Measurements from ENCODE around the gene FAM162B.
A peak's percentile ranks its signal among the peaks of the same experiment; 100 is the strongest.

FAM162B gene

DNA sequence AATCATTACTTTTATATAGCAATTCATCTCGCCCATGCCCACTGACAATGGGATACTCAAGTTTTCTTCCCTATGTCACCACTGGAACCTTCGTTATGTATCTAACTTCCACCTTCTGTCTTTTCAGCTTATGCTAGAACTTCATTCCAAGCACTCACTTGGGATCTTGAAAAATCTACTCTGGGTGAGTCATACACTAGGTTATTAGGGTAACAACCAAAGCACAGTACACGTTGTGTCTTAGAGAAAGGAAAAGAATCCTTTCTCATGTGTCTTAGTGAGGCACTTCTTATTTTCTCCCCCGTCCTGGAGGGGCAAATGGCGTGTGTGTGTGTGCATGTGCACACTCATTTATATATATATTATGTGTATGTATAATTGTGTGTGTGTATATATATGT lies 18.3 kb upstream of the FAM162B start:
- TF ChIP-seq, protein P1, sequence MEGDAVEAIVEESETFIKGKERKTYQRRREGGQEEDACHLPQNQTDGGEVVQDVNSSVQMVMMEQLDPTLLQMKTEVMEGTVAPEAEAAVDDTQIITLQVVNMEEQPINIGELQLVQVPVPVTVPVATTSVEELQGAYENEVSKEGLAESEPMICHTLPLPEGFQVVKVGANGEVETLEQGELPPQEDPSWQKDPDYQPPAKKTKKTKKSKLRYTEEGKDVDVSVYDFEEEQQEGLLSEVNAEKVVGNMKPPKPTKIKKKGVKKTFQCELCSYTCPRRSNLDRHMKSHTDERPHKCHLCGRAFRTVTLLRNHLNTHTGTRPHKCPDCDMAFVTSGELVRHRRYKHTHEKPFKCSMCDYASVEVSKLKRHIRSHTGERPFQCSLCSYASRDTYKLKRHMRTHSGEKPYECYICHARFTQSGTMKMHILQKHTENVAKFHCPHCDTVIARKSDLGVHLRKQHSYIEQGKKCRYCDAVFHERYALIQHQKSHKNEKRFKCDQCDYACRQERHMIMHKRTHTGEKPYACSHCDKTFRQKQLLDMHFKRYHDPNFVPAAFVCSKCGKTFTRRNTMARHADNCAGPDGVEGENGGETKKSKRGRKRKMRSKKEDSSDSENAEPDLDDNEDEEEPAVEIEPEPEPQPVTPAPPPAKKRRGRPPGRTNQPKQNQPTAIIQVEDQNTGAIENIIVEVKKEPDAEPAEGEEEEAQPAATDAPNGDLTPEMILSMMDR (IDR thresholded peaks at IDR 0.05; ENCODE audit: low read depth, low read length), result no peak
- in situ Hi-C loops (cut with HindIII; ENCODE audit: low sequenced_read_pairs), result no loop called here
- peak; percentile 34 for DNase-seq (ENCODE audit: low read depth, low spot score)
- no peak overlapping the region for H3K4me3 ChIP-seq (ENCODE audit: low read depth, low read length)

DNA sequence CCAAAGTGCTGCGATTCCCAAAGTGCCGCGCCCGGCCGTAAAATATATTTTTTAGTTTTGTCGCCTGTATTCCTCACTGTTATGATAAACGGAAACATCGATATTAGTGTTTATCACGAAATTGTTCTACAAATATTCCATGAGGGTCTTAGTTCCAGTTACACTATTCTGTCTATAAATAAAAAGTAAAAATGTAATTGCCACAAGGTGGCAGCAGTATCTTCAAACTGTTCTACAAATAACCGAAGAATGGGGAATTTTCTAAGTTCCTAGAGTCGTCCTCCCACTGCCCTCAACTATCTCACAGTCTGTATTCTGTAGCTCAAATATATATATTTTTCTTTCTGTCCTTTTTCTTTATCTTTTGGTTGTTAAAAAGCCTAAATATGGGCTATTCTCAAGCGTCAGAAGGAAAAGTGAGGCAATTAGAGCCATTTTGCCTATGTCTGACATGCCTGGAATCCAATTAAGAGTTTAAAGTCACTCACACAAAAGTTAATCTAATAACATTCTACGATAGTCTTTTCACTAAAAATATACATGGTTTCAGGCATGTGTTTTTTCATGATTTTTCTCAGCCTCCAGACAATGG lies 14.2 kb upstream of the FAM162B start:
- no peak overlapping the region for H3K4me3 ChIP-seq (ENCODE audit: low read depth, low read length)
- TF ChIP-seq, protein P1 (IDR thresholded peaks at IDR 0.05; ENCODE audit: low read depth, low read length), result peak; percentile 33
- peak; percentile 59 for DNase-seq (ENCODE audit: low read depth, low spot score)
- in situ Hi-C loops (cut with HindIII; ENCODE audit: low sequenced_read_pairs), result no loop called here

DNA sequence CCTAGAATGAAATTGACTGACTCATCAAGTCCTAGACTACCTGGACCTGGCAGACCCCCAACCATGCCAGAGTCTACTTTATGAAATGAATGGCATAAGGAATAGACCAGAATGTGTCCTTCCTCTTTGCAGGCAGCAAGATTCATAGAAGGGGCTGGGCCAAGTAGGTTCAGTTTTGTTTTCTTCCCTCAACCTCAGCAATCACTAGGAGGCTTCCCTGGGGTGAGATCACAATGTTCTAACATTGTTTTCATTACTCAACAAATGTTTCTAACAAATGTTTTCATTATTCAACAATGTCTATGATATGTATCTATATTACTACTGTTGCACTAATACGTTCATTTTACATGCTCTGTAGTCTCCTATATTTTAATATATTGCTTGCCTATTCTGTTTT lies 8.4 kb upstream of the FAM162B start:
- DNase-seq (ENCODE audit: low read depth, low spot score), result peak; percentile 17
- no peak overlapping the region for H3K4me3 ChIP-seq (ENCODE audit: low read depth, low read length)
- TF ChIP-seq, protein P1 (IDR thresholded peaks at IDR 0.05; ENCODE audit: low read depth, low read length), result no peak
- in situ Hi-C loops (cut with HindIII; ENCODE audit: low sequenced_read_pairs), result no loop called here

DNA sequence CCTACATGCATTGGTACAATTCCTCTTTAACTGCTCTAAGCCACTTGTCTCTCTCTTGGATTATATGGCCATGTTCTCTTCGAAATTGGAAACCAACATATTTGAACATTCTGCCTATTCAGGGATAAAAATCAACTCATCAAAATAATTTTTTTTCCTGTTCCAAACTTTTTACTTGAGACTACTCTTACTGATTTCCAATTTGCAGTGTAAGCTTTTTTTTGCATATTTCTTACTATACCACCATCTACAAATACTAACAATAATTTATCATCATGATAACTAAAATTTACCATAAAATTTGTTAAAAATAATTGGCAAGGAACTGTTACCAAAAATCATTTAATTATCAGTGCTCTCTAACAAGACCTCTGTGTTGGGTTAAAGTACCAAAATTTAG lies 6.9 kb upstream of the FAM162B start:
- TF ChIP-seq, protein P1 (IDR thresholded peaks at IDR 0.05; ENCODE audit: low read depth, low read length), result no peak
- no peak overlapping the region for H3K4me3 ChIP-seq (ENCODE audit: low read depth, low read length)
- in situ Hi-C loops (cut with HindIII; ENCODE audit: low sequenced_read_pairs), result no loop called here
- DNase-seq (ENCODE audit: low read depth, low spot score), result no peak

DNA sequence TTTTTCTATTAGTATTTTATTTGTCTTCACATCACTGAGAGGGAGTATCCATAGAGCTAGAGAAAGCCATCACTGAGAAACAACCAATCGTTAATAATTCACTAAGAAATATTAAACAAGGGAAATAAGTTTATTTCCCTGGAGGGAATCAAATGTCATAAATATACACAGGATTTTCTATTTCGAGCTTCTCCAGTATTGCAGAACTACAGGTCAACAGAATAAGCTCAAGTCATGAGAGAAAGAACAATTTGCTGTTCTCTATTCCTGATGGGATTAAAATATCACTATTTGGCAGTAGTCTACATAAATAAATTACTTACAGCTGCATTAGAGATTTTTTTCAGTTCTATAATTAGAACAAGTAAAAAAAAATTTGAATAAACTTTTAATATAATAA lies 2.2 kb upstream of the FAM162B start:
- no peak for DNase-seq (ENCODE audit: low read depth, low spot score)
- H3K4me3 ChIP-seq (ENCODE audit: low read depth, low read length), result no peak overlapping the region
- in situ Hi-C loops (cut with HindIII; ENCODE audit: low sequenced_read_pairs), result no loop called here
- TF ChIP-seq, protein P1 (IDR thresholded peaks at IDR 0.05; ENCODE audit: low read depth, low read length), result no peak

DNA sequence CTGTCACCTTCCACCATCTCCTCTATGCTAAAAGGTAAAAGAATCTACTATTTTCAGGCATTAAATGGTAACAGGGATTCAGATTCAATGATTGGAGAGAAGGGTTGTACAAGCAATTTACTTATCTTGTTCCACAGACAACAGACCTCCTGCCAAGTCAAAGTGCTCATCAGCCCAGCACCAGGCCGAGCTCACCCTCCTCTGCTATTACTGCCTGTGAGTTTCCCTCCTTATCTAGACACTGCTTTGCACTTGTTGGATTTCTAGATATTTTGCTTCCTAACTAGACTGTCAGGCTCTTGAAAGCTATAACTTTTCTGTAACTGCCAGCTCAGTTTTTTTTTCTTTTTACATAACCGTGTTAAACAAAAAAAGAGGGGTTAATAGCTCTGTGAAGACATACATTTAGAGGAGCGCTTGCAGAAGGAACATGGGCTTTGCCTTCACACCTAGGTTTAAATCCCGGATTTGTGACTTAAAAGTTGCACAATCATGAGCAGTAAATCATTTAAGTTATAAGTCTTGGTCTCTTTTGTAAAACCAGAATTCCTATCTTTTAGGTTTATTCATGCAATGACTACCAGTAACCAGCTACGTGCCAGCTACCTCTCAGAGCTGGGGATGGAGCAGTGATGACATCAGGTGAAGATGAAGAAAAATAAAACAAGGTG lies 1.1 kb upstream of the FAM162B start:
- DNase-seq (ENCODE audit: low read depth, low spot score), result no peak
- TF ChIP-seq, protein P1 (IDR thresholded peaks at IDR 0.05; ENCODE audit: low read depth, low read length), result no peak
- in situ Hi-C loops (cut with HindIII; ENCODE audit: low sequenced_read_pairs), result no loop called here
- H3K4me3 ChIP-seq (ENCODE audit: low read depth, low read length), result no peak overlapping the region

Measured in astrocyte of the spinal cord (primary cell).